Measurements from ENCODE around the gene RNF144A. TPM values are rescaled to one million over a fixed set of nuclear protein-coding genes. Genes with fewer than 3 reads are reported as not detected.

Gene RNF144A
- total RNA-seq, 1 experiment from 2014 or later = 13.0 TPM

- no peaks in the 10 kb centered on the region for H3K9me3 ChIP-seq (ENCODE audit: control insufficient read depth in 1 of 2, insufficient read depth in 1 of 2, low read depth in 1 of 2, low read length in 2 of 2)
- intact Hi-C loops (cut with micrococcal nuclease) = no loop called here
- no peaks in the 10 kb centered on the region for H4K20me1 ChIP-seq (ENCODE audit: insufficient read depth)
- H3K4me2 ChIP-seq (ENCODE audit: low read length) = no peak overlapping the region
- BruUV-seq (replicated peaks) = no TSS peak
- ATAC-seq = no peak
- no peak overlapping the region for H3K9ac ChIP-seq (ENCODE audit: low read length)
- no peaks in the 10 kb centered on the region for H3K4me1 ChIP-seq (ENCODE audit: control insufficient read depth in 1 of 2, insufficient read depth in 2 of 2, low read length in 2 of 2)
- H3K36me3 ChIP-seq (ENCODE audit: control insufficient read depth in 1 of 2, insufficient read depth in 2 of 2, low read length in 2 of 2) = no peaks in the 10 kb centered on the region
- no peaks in the 10 kb centered on the region for H3K9me2 ChIP-seq (ENCODE audit: insufficient read depth)
- no peaks in the 10 kb centered on the region for H3K79me2 ChIP-seq (ENCODE audit: insufficient read depth, low read length)
- no peak overlapping the region for H2AFZ ChIP-seq (ENCODE audit: low read depth, low read length, poor library complexity, severe bottlenecking)
- DNase-seq (ENCODE audit: low read depth, low spot score) = no peak
- CTCF ChIA-PET = no interaction called here
- no peak overlapping the region for H3K27ac ChIP-seq (ENCODE audit: low read depth, low read length)
- POLR2A ChIA-PET = no interaction called here
- H3K27me3 ChIP-seq (ENCODE audit: insufficient read depth, low read length) = no peaks in the 10 kb centered on the region
- RAD21 ChIA-PET (ENCODE audit: low non-redundant PET in 1 of 2, low total read pairs in 2 of 2, uncharacterized antibody in 2 of 2, unreplicated experiment in 2 of 2) = no interaction called here
- no peak for TF ChIP-seq FOSL1 (IDR thresholded peaks at IDR 0.05; ENCODE audit: low read depth)
- no peak for TF ChIP-seq EZH2 (IDR thresholded peaks at IDR 0.05)
- TF ChIP-seq POLR2A (IDR thresholded peaks at IDR 0.05; ENCODE audit: borderline replicate concordance, extremely low read depth, insufficient read depth, insufficient read length) = no peak
- TF ChIP-seq SP1 (IDR thresholded peaks at IDR 0.05; ENCODE audit: low read depth) = no peak
- TF ChIP-seq SIN3A (IDR thresholded peaks at IDR 0.05; ENCODE audit: low read depth) = no peak
- no peak for TF ChIP-seq ZFX (IDR thresholded peaks at IDR 0.05)
- no peak for TF ChIP-seq TCF7L2 (IDR thresholded peaks at IDR 0.05; ENCODE audit: borderline replicate concordance, extremely low read depth, insufficient read depth, insufficient read length)
- no peak for TF ChIP-seq ELF1 (IDR thresholded peaks at IDR 0.05; ENCODE audit: borderline replicate concordance, low read depth)
- no peak for TF ChIP-seq ZNF274 (IDR thresholded peaks at IDR 0.05; ENCODE audit: low read depth, low read length)
- TF ChIP-seq YY1 (IDR thresholded peaks at IDR 0.05; ENCODE audit: extremely low read depth, insufficient replicate concordance, low read depth, low read length) = no peak
- TF ChIP-seq ZBTB33 (IDR thresholded peaks at IDR 0.05; ENCODE audit: extremely low read depth, insufficient replicate concordance, low read length) = no peak
- TF ChIP-seq JUND (IDR thresholded peaks at IDR 0.05) = no peak
- TF ChIP-seq, protein P1, sequence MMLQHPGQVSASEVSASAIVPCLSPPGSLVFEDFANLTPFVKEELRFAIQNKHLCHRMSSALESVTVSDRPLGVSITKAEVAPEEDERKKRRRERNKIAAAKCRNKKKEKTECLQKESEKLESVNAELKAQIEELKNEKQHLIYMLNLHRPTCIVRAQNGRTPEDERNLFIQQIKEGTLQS (IDR thresholded peaks at IDR 0.05) = no peak
- TF ChIP-seq CTCF (IDR thresholded peaks at IDR 0.05 in 2 of 3, conservative IDR thresholded peaks at IDR 0.05 in 1 of 3; ENCODE audit: borderline replicate concordance in 1 of 3, insufficient read depth in 1 of 3, low read depth in 2 of 3, low read length in 2 of 3) = no peak
- TF ChIP-seq POLR2AphosphoS5 (IDR thresholded peaks at IDR 0.05; ENCODE audit: low read depth, low read length) = no peak
- no peak for TF ChIP-seq CEBPB (IDR thresholded peaks at IDR 0.05; ENCODE audit: low read depth)
- TF ChIP-seq, protein P2, sequence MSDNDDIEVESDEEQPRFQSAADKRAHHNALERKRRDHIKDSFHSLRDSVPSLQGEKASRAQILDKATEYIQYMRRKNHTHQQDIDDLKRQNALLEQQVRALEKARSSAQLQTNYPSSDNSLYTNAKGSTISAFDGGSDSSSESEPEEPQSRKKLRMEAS (IDR thresholded peaks at IDR 0.05) = no peak
- no peak for TF ChIP-seq EGR1 (IDR thresholded peaks at IDR 0.05; ENCODE audit: low read depth)
- no peak for TF ChIP-seq RAD21 (IDR thresholded peaks at IDR 0.05; ENCODE audit: low read depth)
- H3K4me3 ChIP-seq (replicated peaks in 1 of 2; ENCODE audit: low read depth in 1 of 2, low read length in 2 of 2) = no peak overlapping the region
Measured at GRCh38 chr2:7060631-7061449, 143.6 kb downstream of the RNF144A start.

Data from HCT116 (cell line).